HEK293 (cell line): ENCODE results near the gene TMEM151B.
A peak's percentile ranks its signal among the peaks of the same experiment; 100 is the strongest.

Experiments used
- IKZF3 ChIP-seq: fragments of 450-650 bp; IDR thresholded peaks from 2 replicates; pipeline ENCODE4 v1.5.0; 2018; ENCODE audit warnings: missing biosample characterization, mild to moderate bottlenecking, missing genetic modification characterization, moderate library complexity
- MZF1 ChIP-seq: fragments of 450-650 bp; formaldehyde crosslinking; IDR thresholded peaks from 2 replicates; pipeline ENCODE4 v1.5.1; 2017; ENCODE audit warnings: missing biosample characterization, missing genetic modification characterization, borderline replicate concordance
- YY1 ChIP-seq: fragments of 450-650 bp; formaldehyde crosslinking; IDR thresholded peaks from 2 replicates; pipeline ENCODE4 v1.5.1; 2018; ENCODE audit warnings: missing biosample characterization, missing genetic modification characterization
- ZNF19 ChIP-seq: fragments of 450-650 bp; formaldehyde crosslinking; IDR thresholded peaks from 2 replicates; pipeline ENCODE4; 2016; ENCODE audit warnings: missing biosample characterization, missing genetic modification characterization, low read depth
- ZNF292 ChIP-seq: fragments of 450-650 bp; formaldehyde crosslinking; IDR thresholded peaks from 2 replicates; pipeline ENCODE4 v1.5.1; 2016; ENCODE audit warnings: low read depth, missing biosample characterization, missing genetic modification characterization, borderline replicate concordance
- ZNF514 ChIP-seq: fragments of 450-650 bp; formaldehyde crosslinking; IDR thresholded peaks from 2 replicates; pipeline ENCODE4 v1.5.1; 2016; ENCODE audit warnings: missing biosample characterization, missing genetic modification characterization
- ZNF548 ChIP-seq: fragments of 450-650 bp; formaldehyde crosslinking; IDR thresholded peaks from 2 replicates; pipeline ENCODE4 v1.5.1; 2016; ENCODE audit warnings: missing biosample characterization, missing genetic modification characterization
- ZNF701 ChIP-seq: fragments of 450-650 bp; formaldehyde crosslinking; IDR thresholded peaks from 2 replicates; pipeline ENCODE4 v1.5.1; 2016; ENCODE audit warnings: missing biosample characterization, missing genetic modification characterization
- ZNF777 ChIP-seq: fragments of 450-650 bp; formaldehyde crosslinking; IDR thresholded peaks from 2 replicates; pipeline ENCODE4 v1.5.1; 2017; ENCODE audit warnings: missing biosample characterization, missing genetic modification characterization, borderline replicate concordance
- ZSCAN23 ChIP-seq: fragments of 450-650 bp; formaldehyde crosslinking; IDR thresholded peaks from 2 replicates; pipeline ENCODE4 v1.5.1; 2016; ENCODE audit warnings: missing biosample characterization, missing genetic modification characterization
- TF ChIP-seq, protein P1 (sequence below): fragments of 450-650 bp; formaldehyde crosslinking; conservative IDR thresholded peaks from 2 replicates; pipeline ENCODE4 v1.5.1; 2016; ENCODE audit warnings: low read depth, missing biosample characterization, missing genetic modification characterization
- TF ChIP-seq, protein P2 (sequence below): fragments of 450-650 bp; formaldehyde crosslinking; IDR thresholded peaks from 2 replicates; pipeline ENCODE4 v1.5.1; 2017; ENCODE audit warnings: missing biosample characterization, missing genetic modification characterization
- TF ChIP-seq, protein P3 (sequence below): fragments of 450-650 bp; formaldehyde crosslinking; IDR thresholded peaks from 2 replicates; pipeline ENCODE4 v1.5.1; 2016; ENCODE audit warnings: missing biosample characterization, missing genetic modification characterization
- TF ChIP-seq, protein P4 (sequence below): fragments of 450-650 bp; formaldehyde crosslinking; IDR thresholded peaks from 2 replicates; pipeline ENCODE4 v1.5.1; 2016; ENCODE audit warnings: missing biosample characterization, missing genetic modification characterization, borderline replicate concordance
- TF ChIP-seq, protein P5 (sequence below): fragments of 450-650 bp; IDR thresholded peaks from 2 replicates; pipeline ENCODE4 v1.5.1; 2018; ENCODE audit warnings: missing biosample characterization, mild to moderate bottlenecking, missing genetic modification characterization
- TF ChIP-seq, protein P6 (sequence below): fragments of 450-650 bp; formaldehyde crosslinking; IDR thresholded peaks from 2 replicates; pipeline ENCODE4 v1.5.1; 2016; ENCODE audit warnings: missing biosample characterization, missing genetic modification characterization, borderline replicate concordance
- TF ChIP-seq, protein P7 (sequence below): fragments of 450-650 bp; formaldehyde crosslinking; IDR thresholded peaks from 2 replicates; pipeline ENCODE4 v1.5.1; 2017; ENCODE audit warnings: missing biosample characterization, missing genetic modification characterization

Gene TMEM151B

DNA sequence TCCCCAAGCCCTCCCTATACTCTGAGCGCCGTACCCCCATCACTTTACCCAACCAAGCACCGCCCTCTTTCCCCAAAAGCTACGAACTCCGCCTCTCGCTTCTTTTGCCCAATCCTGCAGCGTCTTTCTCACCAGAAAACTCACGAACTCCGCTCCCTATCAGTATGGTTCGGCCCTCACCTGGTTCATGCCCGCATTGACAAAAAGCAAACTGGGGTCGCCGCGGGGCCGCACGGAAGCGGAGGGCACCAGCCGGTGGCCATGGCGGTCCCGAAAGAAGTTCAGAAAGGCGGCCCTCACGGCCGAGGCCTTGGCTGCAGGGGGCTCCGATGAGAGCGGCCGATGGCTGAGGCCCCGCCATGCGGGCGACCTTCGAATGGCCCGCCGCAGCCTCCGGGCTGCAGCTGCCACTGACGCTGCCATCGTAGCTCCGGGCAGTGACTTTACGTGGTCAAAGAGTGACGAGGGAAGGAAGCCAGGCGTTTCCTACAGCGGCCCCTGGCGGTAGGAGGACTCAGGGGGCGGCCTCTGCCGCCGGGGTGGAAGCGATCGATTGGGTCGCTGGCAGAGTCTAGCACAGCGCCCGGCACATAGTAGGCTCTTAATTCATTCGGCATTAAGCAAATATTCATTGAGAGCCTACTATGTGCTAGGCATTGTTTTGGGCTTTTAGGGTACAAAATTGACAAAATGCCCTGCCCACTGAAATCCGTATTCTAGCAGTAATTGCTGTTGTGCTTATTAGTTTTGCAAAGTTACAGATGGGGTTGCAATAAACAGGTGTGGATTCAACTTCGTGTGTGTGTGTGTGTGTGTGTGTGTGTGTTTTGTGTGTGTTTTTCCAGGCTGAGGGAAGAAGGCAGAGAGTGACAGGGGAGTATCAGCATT lies 42.9 kb downstream of the TMEM151B start, which contains the start of gene AARS2 (continued):
- TF ChIP-seq, protein P1, sequence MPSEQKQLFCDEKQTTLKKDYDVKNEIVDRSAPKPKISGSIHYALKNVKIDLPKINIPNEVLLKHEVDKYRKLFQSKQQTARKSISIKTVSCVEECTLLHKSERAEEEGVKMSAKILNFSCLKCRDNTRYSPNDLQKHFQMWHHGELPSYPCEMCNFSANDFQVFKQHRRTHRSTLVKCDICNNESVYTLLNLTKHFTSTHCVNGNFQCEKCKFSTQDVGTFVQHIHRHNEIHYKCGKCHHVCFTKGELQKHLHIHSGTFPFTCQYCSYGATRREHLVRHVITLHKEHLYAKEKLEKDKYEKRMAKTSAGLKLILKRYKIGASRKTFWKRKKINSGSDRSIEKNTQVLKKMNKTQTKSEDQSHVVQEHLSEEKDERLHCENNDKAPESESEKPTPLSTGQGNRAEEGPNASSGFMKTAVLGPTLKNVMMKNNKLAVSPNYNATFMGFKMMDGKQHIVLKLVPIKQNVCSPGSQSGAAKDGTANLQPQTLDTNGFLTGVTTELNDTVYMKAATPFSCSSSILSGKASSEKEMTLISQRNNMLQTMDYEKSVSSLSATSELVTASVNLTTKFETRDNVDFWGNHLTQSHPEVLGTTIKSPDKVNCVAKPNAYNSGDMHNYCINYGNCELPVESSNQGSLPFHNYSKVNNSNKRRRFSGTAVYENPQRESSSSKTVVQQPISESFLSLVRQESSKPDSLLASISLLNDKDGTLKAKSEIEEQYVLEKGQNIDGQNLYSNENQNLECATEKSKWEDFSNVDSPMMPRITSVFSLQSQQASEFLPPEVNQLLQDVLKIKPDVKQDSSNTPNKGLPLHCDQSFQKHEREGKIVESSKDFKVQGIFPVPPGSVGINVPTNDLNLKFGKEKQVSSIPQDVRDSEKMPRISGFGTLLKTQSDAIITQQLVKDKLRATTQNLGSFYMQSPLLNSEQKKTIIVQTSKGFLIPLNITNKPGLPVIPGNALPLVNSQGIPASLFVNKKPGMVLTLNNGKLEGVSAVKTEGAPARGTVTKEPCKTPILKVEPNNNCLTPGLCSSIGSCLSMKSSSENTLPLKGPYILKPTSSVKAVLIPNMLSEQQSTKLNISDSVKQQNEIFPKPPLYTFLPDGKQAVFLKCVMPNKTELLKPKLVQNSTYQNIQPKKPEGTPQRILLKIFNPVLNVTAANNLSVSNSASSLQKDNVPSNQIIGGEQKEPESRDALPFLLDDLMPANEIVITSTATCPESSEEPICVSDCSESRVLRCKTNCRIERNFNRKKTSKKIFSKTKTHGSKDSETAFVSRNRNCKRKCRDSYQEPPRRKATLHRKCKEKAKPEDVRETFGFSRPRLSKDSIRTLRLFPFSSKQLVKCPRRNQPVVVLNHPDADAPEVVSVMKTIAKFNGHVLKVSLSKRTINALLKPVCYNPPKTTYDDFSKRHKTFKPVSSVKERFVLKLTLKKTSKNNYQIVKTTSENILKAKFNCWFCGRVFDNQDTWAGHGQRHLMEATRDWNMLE (tag by site-specific recombination), result peak; percentile 57; the same call in 1 of the 2 replicates
- TF ChIP-seq YY1 (peak; percentile 97), MZF1 (peak; percentile 82), ZNF514 (tag by site-specific recombination) (no peak), ZNF292 (tag by site-specific recombination) (no peak), ZSCAN23 (tag by site-specific recombination) (peak; percentile 78), IKZF3 (no peak), ZNF701 (tag by site-specific recombination) (no peak), ZNF19 (no peak), ZNF777 (0 out of 2 replicates have a peak, but pooled peaks have one; percentile 37), ZNF548 (tag by site-specific recombination) (no peak)
- TF ChIP-seq, protein P2, sequence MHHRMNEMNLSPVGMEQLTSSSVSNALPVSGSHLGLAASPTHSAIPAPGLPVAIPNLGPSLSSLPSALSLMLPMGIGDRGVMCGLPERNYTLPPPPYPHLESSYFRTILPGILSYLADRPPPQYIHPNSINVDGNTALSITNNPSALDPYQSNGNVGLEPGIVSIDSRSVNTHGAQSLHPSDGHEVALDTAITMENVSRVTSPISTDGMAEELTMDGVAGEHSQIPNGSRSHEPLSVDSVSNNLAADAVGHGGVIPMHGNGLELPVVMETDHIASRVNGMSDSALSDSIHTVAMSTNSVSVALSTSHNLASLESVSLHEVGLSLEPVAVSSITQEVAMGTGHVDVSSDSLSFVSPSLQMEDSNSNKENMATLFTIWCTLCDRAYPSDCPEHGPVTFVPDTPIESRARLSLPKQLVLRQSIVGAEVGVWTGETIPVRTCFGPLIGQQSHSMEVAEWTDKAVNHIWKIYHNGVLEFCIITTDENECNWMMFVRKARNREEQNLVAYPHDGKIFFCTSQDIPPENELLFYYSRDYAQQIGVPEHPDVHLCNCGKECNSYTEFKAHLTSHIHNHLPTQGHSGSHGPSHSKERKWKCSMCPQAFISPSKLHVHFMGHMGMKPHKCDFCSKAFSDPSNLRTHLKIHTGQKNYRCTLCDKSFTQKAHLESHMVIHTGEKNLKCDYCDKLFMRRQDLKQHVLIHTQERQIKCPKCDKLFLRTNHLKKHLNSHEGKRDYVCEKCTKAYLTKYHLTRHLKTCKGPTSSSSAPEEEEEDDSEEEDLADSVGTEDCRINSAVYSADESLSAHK (tag by site-specific recombination), result no peak
- TF ChIP-seq, protein P3, sequence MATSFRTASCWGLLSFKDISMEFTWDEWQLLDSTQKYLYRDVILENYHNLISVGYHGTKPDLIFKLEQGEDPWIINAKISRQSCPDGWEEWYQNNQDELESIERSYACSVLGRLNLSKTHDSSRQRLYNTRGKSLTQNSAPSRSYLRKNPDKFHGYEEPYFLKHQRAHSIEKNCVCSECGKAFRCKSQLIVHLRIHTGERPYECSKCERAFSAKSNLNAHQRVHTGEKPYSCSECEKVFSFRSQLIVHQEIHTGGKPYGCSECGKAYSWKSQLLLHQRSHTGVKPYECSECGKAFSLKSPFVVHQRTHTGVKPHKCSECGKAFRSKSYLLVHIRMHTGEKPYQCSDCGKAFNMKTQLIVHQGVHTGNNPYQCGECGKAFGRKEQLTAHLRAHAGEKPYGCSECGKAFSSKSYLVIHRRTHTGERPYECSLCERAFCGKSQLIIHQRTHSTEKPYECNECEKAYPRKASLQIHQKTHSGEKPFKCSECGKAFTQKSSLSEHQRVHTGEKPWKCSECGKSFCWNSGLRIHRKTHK (tag by site-specific recombination), result no peak
- TF ChIP-seq, protein P4, sequence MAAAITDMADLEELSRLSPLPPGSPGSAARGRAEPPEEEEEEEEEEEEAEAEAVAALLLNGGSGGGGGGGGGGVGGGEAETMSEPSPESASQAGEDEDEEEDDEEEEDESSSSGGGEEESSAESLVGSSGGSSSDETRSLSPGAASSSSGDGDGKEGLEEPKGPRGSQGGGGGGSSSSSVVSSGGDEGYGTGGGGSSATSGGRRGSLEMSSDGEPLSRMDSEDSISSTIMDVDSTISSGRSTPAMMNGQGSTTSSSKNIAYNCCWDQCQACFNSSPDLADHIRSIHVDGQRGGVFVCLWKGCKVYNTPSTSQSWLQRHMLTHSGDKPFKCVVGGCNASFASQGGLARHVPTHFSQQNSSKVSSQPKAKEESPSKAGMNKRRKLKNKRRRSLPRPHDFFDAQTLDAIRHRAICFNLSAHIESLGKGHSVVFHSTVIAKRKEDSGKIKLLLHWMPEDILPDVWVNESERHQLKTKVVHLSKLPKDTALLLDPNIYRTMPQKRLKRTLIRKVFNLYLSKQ (tag by site-specific recombination), result no peak
- TF ChIP-seq, protein P5, sequence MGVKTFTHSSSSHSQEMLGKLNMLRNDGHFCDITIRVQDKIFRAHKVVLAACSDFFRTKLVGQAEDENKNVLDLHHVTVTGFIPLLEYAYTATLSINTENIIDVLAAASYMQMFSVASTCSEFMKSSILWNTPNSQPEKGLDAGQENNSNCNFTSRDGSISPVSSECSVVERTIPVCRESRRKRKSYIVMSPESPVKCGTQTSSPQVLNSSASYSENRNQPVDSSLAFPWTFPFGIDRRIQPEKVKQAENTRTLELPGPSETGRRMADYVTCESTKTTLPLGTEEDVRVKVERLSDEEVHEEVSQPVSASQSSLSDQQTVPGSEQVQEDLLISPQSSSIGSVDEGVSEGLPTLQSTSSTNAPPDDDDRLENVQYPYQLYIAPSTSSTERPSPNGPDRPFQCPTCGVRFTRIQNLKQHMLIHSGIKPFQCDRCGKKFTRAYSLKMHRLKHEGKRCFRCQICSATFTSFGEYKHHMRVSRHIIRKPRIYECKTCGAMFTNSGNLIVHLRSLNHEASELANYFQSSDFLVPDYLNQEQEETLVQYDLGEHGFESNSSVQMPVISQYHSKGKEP (tag by site-specific recombination), result peak; percentile 88
- TF ChIP-seq, protein P6, sequence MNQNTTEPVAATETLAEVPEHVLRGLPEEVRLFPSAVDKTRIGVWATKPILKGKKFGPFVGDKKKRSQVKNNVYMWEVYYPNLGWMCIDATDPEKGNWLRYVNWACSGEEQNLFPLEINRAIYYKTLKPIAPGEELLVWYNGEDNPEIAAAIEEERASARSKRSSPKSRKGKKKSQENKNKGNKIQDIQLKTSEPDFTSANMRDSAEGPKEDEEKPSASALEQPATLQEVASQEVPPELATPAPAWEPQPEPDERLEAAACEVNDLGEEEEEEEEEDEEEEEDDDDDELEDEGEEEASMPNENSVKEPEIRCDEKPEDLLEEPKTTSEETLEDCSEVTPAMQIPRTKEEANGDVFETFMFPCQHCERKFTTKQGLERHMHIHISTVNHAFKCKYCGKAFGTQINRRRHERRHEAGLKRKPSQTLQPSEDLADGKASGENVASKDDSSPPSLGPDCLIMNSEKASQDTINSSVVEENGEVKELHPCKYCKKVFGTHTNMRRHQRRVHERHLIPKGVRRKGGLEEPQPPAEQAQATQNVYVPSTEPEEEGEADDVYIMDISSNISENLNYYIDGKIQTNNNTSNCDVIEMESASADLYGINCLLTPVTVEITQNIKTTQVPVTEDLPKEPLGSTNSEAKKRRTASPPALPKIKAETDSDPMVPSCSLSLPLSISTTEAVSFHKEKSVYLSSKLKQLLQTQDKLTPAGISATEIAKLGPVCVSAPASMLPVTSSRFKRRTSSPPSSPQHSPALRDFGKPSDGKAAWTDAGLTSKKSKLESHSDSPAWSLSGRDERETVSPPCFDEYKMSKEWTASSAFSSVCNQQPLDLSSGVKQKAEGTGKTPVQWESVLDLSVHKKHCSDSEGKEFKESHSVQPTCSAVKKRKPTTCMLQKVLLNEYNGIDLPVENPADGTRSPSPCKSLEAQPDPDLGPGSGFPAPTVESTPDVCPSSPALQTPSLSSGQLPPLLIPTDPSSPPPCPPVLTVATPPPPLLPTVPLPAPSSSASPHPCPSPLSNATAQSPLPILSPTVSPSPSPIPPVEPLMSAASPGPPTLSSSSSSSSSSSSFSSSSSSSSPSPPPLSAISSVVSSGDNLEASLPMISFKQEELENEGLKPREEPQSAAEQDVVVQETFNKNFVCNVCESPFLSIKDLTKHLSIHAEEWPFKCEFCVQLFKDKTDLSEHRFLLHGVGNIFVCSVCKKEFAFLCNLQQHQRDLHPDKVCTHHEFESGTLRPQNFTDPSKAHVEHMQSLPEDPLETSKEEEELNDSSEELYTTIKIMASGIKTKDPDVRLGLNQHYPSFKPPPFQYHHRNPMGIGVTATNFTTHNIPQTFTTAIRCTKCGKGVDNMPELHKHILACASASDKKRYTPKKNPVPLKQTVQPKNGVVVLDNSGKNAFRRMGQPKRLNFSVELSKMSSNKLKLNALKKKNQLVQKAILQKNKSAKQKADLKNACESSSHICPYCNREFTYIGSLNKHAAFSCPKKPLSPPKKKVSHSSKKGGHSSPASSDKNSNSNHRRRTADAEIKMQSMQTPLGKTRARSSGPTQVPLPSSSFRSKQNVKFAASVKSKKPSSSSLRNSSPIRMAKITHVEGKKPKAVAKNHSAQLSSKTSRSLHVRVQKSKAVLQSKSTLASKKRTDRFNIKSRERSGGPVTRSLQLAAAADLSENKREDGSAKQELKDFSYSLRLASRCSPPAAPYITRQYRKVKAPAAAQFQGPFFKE (tag by site-specific recombination), result no peak
- TF ChIP-seq, protein P7, sequence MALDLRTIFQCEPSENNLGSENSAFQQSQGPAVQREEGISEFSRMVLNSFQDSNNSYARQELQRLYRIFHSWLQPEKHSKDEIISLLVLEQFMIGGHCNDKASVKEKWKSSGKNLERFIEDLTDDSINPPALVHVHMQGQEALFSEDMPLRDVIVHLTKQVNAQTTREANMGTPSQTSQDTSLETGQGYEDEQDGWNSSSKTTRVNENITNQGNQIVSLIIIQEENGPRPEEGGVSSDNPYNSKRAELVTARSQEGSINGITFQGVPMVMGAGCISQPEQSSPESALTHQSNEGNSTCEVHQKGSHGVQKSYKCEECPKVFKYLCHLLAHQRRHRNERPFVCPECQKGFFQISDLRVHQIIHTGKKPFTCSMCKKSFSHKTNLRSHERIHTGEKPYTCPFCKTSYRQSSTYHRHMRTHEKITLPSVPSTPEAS (tag by site-specific recombination), result no peak; the same call in none of the 2 replicates
